Upper lobe of left lung (tissue), 4 donors: ENCODE data around the gene QPCTL.

Experiments
- POLR2A ChIP-seq, 4 donors: fragments of 450-650 bp; IDR thresholded peaks; one replicate each; pipeline ENCODE4 v1.5.1; 2016 to 2017; ENCODE audit warnings: antibody characterized with exemption in 4 of 4, mild to moderate bottlenecking in 2 of 4
- TF ChIP-seq, protein P1 (sequence below), 6 experiments: fragments of 450-650 bp in 4 of 6; fragments of 200-600 bp in 2 of 6; sonication (generic) in 2 of 6; IDR thresholded peaks; one replicate each; pipeline ENCODE4 v1.5.1; 2016 to 2019; ENCODE audit warnings: antibody characterized with exemption in 6 of 6

- TF ChIP-seq, protein P1, sequence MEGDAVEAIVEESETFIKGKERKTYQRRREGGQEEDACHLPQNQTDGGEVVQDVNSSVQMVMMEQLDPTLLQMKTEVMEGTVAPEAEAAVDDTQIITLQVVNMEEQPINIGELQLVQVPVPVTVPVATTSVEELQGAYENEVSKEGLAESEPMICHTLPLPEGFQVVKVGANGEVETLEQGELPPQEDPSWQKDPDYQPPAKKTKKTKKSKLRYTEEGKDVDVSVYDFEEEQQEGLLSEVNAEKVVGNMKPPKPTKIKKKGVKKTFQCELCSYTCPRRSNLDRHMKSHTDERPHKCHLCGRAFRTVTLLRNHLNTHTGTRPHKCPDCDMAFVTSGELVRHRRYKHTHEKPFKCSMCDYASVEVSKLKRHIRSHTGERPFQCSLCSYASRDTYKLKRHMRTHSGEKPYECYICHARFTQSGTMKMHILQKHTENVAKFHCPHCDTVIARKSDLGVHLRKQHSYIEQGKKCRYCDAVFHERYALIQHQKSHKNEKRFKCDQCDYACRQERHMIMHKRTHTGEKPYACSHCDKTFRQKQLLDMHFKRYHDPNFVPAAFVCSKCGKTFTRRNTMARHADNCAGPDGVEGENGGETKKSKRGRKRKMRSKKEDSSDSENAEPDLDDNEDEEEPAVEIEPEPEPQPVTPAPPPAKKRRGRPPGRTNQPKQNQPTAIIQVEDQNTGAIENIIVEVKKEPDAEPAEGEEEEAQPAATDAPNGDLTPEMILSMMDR (IDR thresholded peaks at IDR 0.05): peak; percentile 91 to 99 (median 96)
- no peak for TF ChIP-seq POLR2A (IDR thresholded peaks at IDR 0.05)
These were observed 49.2 kb upstream of the QPCTL start for GRCh38 chr19:45643024-45643926.
